Right lobe of liver (tissue), 4 donors: ENCODE results near the gene SNAP25.

Source experiments
- POLR2A ChIP-seq: fragments of 450-650 bp; IDR thresholded peaks from one replicate; pipeline ENCODE4 v1.6.1; 2017; ENCODE audit warnings: antibody characterized with exemption, mild to moderate bottlenecking
- TF ChIP-seq, protein P1 (sequence below), 4 donors: fragments of 200-600 bp in 3 of 4; fragments of 450-650 bp in 1 of 4; IDR thresholded peaks; one replicate each; pipeline versions ENCODE4 v1.5.1 to v1.8.0; 2016 to 2022; ENCODE audit warnings: antibody characterized with exemption in 4 of 4, mild to moderate bottlenecking in 2 of 4
- donor health status: DM: no; HTN: no; CAD: no.
- donor health status: DM: no; HTN: no; CAD: no.
- donor health status: DM: no; HTN: yes; CAD: no.

DNA sequence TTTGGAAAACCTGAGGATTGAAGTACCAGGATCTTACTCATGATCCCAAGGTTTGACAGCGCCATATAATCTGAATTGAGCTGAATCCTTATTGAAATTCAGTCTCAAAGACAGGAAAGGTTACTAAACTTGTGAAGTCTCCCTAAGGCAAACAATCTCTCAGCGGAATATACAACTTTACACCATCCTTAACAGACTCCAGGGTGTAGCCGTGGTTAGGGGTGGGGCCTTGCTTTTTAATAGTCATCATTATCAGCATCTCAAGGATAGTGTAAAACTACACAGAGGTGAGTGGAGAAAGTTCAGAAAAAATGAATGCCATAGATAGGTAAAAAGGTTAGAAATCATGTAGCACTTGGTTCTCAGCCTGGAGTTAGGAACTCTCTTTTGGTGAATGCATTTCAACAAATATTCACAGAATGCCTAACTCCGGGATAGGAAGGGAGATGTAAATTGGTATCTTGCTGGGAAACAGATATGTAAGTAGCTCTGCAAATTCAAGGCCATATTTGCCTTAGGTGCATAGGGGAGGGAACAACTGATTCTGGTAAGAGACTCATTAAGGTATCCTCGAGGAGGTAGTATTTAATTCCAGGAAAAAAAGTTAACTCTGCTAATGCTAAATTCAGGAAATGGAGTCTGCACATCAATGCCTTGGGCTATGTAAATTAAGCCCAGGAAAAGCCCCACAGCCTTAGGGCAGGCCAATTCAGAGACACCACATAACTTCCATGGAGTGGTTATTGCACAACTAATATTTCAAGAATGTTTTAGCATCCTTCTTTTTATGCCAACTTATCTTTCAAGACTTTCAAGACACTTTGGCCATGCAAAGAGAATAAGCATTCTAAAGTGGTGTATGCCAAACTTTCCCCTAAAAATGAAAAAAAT lies 61.6 kb downstream of the SNAP25 start:
- TF ChIP-seq, protein P1, sequence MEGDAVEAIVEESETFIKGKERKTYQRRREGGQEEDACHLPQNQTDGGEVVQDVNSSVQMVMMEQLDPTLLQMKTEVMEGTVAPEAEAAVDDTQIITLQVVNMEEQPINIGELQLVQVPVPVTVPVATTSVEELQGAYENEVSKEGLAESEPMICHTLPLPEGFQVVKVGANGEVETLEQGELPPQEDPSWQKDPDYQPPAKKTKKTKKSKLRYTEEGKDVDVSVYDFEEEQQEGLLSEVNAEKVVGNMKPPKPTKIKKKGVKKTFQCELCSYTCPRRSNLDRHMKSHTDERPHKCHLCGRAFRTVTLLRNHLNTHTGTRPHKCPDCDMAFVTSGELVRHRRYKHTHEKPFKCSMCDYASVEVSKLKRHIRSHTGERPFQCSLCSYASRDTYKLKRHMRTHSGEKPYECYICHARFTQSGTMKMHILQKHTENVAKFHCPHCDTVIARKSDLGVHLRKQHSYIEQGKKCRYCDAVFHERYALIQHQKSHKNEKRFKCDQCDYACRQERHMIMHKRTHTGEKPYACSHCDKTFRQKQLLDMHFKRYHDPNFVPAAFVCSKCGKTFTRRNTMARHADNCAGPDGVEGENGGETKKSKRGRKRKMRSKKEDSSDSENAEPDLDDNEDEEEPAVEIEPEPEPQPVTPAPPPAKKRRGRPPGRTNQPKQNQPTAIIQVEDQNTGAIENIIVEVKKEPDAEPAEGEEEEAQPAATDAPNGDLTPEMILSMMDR (IDR thresholded peaks at IDR 0.05) = no peak
- TF ChIP-seq POLR2A = no peak
